K562 (cell line): ENCODE results near the gene COX15. TPM values are rescaled to one million over a fixed set of nuclear protein-coding genes. Genes with fewer than 3 reads are reported as not detected.

Experiments
- ARID1B ChIP-seq: fragments of 450-650 bp; IDR thresholded peaks from 2 replicates; pipeline ENCODE4 v1.6.1; 2016; ENCODE audit warnings: antibody characterized with exemption, mild to moderate bottlenecking, inconsistent platforms
- BCOR ChIP-seq: fragments of 450-650 bp; IDR thresholded peaks from 2 replicates; pipeline ENCODE4 v1.6.1; 2016
- DPF2 ChIP-seq: fragments of 450-650 bp; IDR thresholded peaks from 2 replicates; pipeline ENCODE4 v1.6.1; 2016
- GABPB1 ChIP-seq: sonication (generic); formaldehyde crosslinking; IDR thresholded peaks from 2 replicates; pipeline ENCODE4 v1.8.0; 2022; ENCODE audit warnings: mild to moderate bottlenecking, missing genetic modification reagents
- ILK ChIP-seq: fragments of 450-650 bp; IDR thresholded peaks from 2 replicates; pipeline ENCODE4 v1.6.1; 2016; ENCODE audit warnings: missing genetic modification characterization, low read depth, mild to moderate bottlenecking, missing compliant biosample characterization, moderate library complexity, borderline replicate concordance
- MAFG ChIP-seq: fragments of 450-650 bp; conservative IDR thresholded peaks from 2 replicates; pipeline ENCODE4 v1.6.1; 2016; ENCODE audit warnings: missing genetic modification characterization, missing compliant biosample characterization
- NFIC ChIP-seq: fragments of 450-650 bp; IDR thresholded peaks from 2 replicates; pipeline ENCODE4 v1.6.1; 2017; ENCODE audit warnings: mild to moderate bottlenecking, inconsistent platforms
- PTBP1 ChIP-seq: fragments of 200-400 bp; formaldehyde crosslinking; IDR thresholded peaks from 2 replicates; pipeline ENCODE4 v1.6.1; 2017; ENCODE audit warnings: low read depth, low read length
- SAP30 ChIP-seq: fragments of 200-600 bp; sonication (generic); IDR thresholded peaks from 2 replicates; pipeline ENCODE4 v1.6.1; 2012; ENCODE audit warnings: borderline replicate concordance, low read depth, mild to moderate bottlenecking, moderate library complexity, low read length, control low read depth, inconsistent platforms; ENCODE audit not compliant: insufficient read depth, poor library complexity, severe bottlenecking
- STAT5B ChIP-seq: fragments of 250-450 bp; sonication (Bioruptor Pico); IDR thresholded peaks from 2 replicates; pipeline ENCODE4 v1.8.0; 2021; ENCODE audit warnings: mild to moderate bottlenecking, inconsistent platforms
- TAF15 ChIP-seq: fragments of 200-400 bp; formaldehyde crosslinking; IDR thresholded peaks from 2 replicates; pipeline ENCODE4 v1.6.1; 2017; ENCODE audit warnings: mild to moderate bottlenecking, low read depth, low read length, moderate library complexity
- ZBTB2 ChIP-seq: fragments of 450-650 bp; IDR thresholded peaks from 2 replicates; pipeline ENCODE4 v1.6.1; 2016; ENCODE audit warnings: antibody characterized with exemption
- ZC3H4 ChIP-seq: sonication (generic); formaldehyde crosslinking; IDR thresholded peaks from 2 replicates; pipeline ENCODE4 v1.9.0; 2021; ENCODE audit warnings: missing genetic modification reagents, borderline replicate concordance
- ZNF384 ChIP-seq: IDR thresholded peaks from 2 replicates; pipeline ENCODE4 v1.6.1; 2012; ENCODE audit warnings: low read depth, low read length, improper control_type of control experiment
- polyA plus RNA-seq, 8 experiments: library from polyadenylated mRNA; depleted of rRNA in 4 of 8; stranded (reverse) in 5 of 8; unstranded in 3 of 8; fragments of >200 nt; fragmentation: Nextera tagmentation in 2 of 8; fragmentation: Illumina TruSeq in 1 of 8; extraction: Ambion mirVana in 2 of 8; extraction: Trizol in 1 of 8; gene quantifications; 2 replicates each; pipeline versions ENCODE4 v1.2.1 to v1.2.3, GENCODE V29; 2011 to 2014; ENCODE audit warnings: inconsistent platforms in 1 of 8, missing spikeins in 1 of 8
- total RNA-seq, 7 experiments: library from RNA; depleted of rRNA in 6 of 7; stranded (reverse); fragments of >200 nt in 6 of 7; fragmentation: Illumina TruSeq in 2 of 7; extraction: Trizol in 2 of 7; gene quantifications; 2 replicates each; pipeline versions ENCODE4 v1.2.1 to v1.2.3, GENCODE V29; 2011 to 2021; ENCODE audit warnings: low replicate concordance in 1 of 7
- TF ChIP-seq, protein P1 (sequence below): fragments of 200-600 bp; sonication (generic); IDR thresholded peaks from one replicate; pipeline ENCODE4 v1.6.1; 2012; ENCODE audit warnings: mild to moderate bottlenecking, low read depth, low read length, inconsistent platforms

COX15 gene
- total and polyA plus RNA-seq, 9 of the 15 experiments (the other 6 are each of a cell fraction or from before 2014, with no cell fraction given): 17.4 to 45.1 (median 23.7) TPM

- no peak for TF ChIP-seq SAP30
- TF ChIP-seq ZNF384: no peak
- TF ChIP-seq PTBP1: no peak
- TF ChIP-seq DPF2: no peak
- peak; percentile 97 for TF ChIP-seq GABPB1 (CRISPR knock-in tag)
- TF ChIP-seq TAF15: no peak
- TF ChIP-seq, protein P1, sequence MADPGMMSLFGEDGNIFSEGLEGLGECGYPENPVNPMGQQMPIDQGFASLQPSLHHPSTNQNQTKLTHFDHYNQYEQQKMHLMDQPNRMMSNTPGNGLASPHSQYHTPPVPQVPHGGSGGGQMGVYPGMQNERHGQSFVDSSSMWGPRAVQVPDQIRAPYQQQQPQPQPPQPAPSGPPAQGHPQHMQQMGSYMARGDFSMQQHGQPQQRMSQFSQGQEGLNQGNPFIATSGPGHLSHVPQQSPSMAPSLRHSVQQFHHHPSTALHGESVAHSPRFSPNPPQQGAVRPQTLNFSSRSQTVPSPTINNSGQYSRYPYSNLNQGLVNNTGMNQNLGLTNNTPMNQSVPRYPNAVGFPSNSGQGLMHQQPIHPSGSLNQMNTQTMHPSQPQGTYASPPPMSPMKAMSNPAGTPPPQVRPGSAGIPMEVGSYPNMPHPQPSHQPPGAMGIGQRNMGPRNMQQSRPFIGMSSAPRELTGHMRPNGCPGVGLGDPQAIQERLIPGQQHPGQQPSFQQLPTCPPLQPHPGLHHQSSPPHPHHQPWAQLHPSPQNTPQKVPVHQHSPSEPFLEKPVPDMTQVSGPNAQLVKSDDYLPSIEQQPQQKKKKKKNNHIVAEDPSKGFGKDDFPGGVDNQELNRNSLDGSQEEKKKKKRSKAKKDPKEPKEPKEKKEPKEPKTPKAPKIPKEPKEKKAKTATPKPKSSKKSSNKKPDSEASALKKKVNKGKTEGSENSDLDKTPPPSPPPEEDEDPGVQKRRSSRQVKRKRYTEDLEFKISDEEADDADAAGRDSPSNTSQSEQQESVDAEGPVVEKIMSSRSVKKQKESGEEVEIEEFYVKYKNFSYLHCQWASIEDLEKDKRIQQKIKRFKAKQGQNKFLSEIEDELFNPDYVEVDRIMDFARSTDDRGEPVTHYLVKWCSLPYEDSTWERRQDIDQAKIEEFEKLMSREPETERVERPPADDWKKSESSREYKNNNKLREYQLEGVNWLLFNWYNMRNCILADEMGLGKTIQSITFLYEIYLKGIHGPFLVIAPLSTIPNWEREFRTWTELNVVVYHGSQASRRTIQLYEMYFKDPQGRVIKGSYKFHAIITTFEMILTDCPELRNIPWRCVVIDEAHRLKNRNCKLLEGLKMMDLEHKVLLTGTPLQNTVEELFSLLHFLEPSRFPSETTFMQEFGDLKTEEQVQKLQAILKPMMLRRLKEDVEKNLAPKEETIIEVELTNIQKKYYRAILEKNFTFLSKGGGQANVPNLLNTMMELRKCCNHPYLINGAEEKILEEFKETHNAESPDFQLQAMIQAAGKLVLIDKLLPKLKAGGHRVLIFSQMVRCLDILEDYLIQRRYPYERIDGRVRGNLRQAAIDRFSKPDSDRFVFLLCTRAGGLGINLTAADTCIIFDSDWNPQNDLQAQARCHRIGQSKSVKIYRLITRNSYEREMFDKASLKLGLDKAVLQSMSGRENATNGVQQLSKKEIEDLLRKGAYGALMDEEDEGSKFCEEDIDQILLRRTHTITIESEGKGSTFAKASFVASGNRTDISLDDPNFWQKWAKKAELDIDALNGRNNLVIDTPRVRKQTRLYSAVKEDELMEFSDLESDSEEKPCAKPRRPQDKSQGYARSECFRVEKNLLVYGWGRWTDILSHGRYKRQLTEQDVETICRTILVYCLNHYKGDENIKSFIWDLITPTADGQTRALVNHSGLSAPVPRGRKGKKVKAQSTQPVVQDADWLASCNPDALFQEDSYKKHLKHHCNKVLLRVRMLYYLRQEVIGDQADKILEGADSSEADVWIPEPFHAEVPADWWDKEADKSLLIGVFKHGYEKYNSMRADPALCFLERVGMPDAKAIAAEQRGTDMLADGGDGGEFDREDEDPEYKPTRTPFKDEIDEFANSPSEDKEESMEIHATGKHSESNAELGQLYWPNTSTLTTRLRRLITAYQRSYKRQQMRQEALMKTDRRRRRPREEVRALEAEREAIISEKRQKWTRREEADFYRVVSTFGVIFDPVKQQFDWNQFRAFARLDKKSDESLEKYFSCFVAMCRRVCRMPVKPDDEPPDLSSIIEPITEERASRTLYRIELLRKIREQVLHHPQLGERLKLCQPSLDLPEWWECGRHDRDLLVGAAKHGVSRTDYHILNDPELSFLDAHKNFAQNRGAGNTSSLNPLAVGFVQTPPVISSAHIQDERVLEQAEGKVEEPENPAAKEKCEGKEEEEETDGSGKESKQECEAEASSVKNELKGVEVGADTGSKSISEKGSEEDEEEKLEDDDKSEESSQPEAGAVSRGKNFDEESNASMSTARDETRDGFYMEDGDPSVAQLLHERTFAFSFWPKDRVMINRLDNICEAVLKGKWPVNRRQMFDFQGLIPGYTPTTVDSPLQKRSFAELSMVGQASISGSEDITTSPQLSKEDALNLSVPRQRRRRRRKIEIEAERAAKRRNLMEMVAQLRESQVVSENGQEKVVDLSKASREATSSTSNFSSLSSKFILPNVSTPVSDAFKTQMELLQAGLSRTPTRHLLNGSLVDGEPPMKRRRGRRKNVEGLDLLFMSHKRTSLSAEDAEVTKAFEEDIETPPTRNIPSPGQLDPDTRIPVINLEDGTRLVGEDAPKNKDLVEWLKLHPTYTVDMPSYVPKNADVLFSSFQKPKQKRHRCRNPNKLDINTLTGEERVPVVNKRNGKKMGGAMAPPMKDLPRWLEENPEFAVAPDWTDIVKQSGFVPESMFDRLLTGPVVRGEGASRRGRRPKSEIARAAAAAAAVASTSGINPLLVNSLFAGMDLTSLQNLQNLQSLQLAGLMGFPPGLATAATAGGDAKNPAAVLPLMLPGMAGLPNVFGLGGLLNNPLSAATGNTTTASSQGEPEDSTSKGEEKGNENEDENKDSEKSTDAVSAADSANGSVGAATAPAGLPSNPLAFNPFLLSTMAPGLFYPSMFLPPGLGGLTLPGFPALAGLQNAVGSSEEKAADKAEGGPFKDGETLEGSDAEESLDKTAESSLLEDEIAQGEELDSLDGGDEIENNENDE: no peak
- no peak for TF ChIP-seq STAT5B
- TF ChIP-seq MAFG (tag): no peak
- TF ChIP-seq ARID1B: 0 out of 2 replicates have a peak, but pooled peaks have one; percentile 5
- TF ChIP-seq BCOR: no peak
- TF ChIP-seq ZC3H4 (CRISPR knock-in tag): no peak
- TF ChIP-seq ILK: no peak
- no peak for TF ChIP-seq NFIC
- peak; percentile 62; the same call in 1 of the 2 replicates for TF ChIP-seq ZBTB2
Measured at GRCh38 chr10:99732033-99732842, at the start of gene COX15, which contains the start of gene CUTC (continued).
